Stimulated activated CD4-positive, alpha-beta T cell treated with anti-CD3 and anti-CD28 coated beads, Interleukin-1b, Interleukin-23, amount 100 ng/mL, for 1 hour (primary cell): Measurements from ENCODE around the gene A4GALT.
"Not testable (repeated sequence)": the region's sequence is repeated elsewhere in the genome, so short reads cannot be mapped to it uniquely, and the experiment has no call there.

Source experiments
- DNase-seq, 2 donors: peaks; one replicate each; pipeline ENCODE4 v3.0.0-alpha.2; 2020; ENCODE audit warnings: low read depth in 2 of 2

The A4GALT gene

GRCh38 chr22:42683578-42684283, 36.9 kb downstream of the A4GALT start:
- no peak for DNase-seq

GRCh38 chr22:42682113-42682851, 38.4 kb downstream of the A4GALT start:
- no peak for DNase-seq

GRCh38 chr22:42680648-42681047, 40.0 kb downstream of the A4GALT start:
- no peak for DNase-seq

- no peak for DNase-seq
Measured at GRCh38 chr22:42679691-42680090, 41.0 kb downstream of the A4GALT start.

GRCh38 chr22:42678894-42679293, 41.8 kb downstream of the A4GALT start:
- no peak for DNase-seq

- DNase-seq, result not testable (repeated sequence)
Measured at GRCh38 chr22:42677936-42678335, 42.7 kb downstream of the A4GALT start.

- no peak for DNase-seq
Measured at GRCh38 chr22:42676059-42676607, 44.5 kb downstream of the A4GALT start.

GRCh38 chr22:42673898-42674401, 46.7 kb downstream of the A4GALT start:
- DNase-seq, result no peak

GRCh38 chr22:42673071-42673470, 47.6 kb downstream of the A4GALT start:
- DNase-seq, result not testable (repeated sequence)

GRCh38 chr22:42670921-42671709, 49.6 kb downstream of the A4GALT start:
- DNase-seq, result no peak

GRCh38 chr22:42670046-42670445, 50.6 kb downstream of the A4GALT start:
- DNase-seq, result no peak

- not testable (repeated sequence) for DNase-seq
Measured at GRCh38 chr22:42666393-42666792, 54.3 kb downstream of the A4GALT start.

- no peak for DNase-seq
Measured at GRCh38 chr22:42664976-42665831, 55.5 kb downstream of the A4GALT start.

- DNase-seq, result peak; percentile 50 to 82
Measured at GRCh38 chr22:42661985-42662831, 58.5 kb downstream of the A4GALT start.

- DNase-seq, result no peak
Measured at GRCh38 chr22:42656578-42656977, 64.1 kb downstream of the A4GALT start.

- no peak for DNase-seq
Measured at GRCh38 chr22:42655693-42656092, 65.0 kb downstream of the A4GALT start.

- DNase-seq, result no peak
Measured at GRCh38 chr22:42654436-42655073, 66.1 kb downstream of the A4GALT start.

- DNase-seq, result no peak
Measured at GRCh38 chr22:42653999-42654398, 66.7 kb downstream of the A4GALT start.

GRCh38 chr22:42651134-42651533, 69.5 kb downstream of the A4GALT start:
- no peak for DNase-seq
